HG03520 (cell line): ENCODE data around the gene BTK.
A peak's percentile ranks its signal among the peaks of the same experiment; 100 is the strongest.

Experiments
- ATAC-seq: cut with Tn5 transposase; IDR thresholded peaks from one replicate; pipeline ENCODE4 v1.9.1; 2021; ENCODE audit warnings: mild to moderate bottlenecking, moderate library complexity; ENCODE audit not compliant: unreplicated experiment

Gene BTK

GRCh38 chrX:101394372-101394771 is 8.4 kb upstream of the BTK start:
- no peak for ATAC-seq

GRCh38 chrX:101393530-101394305 is 7.7 kb upstream of the BTK start:
- no peak for ATAC-seq

DNA sequence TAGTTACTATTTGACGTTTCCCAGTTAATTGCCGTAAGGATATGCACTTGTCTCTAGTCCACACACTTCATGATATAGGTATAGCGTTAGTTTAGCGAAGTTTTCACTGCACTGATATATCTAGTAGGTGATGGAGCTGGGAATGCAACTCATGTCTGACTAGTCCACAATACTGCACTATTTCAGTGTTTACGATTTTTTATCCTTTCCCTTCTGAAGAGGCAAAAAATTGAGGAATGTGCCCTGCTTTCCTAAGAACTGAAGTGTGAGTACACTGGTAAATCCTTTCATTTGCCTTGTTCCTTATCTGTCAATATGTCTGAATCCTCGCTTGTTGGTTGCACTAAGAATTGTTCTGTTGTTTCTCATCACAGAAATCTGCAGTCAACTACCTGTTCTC is 5.8 kb upstream of the BTK start:
- ATAC-seq = no peak

- ATAC-seq = peak; percentile 67
These were observed 4.9 kb upstream of the BTK start, which contains the start of gene RPL36A for GRCh38 chrX:101390664-101391525. Gene RPL36A, plus strand, starts transcription at chrX:101391011. Its CDS starts 33 bp downstream, at chrX:101391044.

- no peak for ATAC-seq
These were observed 2.6 kb upstream of the BTK start for GRCh38 chrX:101388604-101389003.

DNA sequence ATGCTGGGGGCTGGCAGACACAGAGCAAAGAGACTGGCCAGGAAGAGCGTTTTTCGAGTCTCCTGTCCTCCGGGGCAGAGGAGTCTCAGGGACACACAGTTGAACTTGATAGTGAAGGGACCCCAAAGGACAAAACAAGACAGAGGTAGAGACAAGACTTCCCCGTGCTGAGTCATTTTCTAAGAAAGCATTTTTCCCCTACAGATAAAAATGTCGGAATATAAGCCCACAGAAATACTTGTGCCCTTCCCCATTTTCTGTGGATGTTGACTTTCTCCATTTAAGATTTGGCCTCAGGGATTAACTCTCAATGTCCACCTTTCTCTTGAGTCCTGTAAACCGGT is 523 bp upstream of the BTK start:
- ATAC-seq = no peak

DNA sequence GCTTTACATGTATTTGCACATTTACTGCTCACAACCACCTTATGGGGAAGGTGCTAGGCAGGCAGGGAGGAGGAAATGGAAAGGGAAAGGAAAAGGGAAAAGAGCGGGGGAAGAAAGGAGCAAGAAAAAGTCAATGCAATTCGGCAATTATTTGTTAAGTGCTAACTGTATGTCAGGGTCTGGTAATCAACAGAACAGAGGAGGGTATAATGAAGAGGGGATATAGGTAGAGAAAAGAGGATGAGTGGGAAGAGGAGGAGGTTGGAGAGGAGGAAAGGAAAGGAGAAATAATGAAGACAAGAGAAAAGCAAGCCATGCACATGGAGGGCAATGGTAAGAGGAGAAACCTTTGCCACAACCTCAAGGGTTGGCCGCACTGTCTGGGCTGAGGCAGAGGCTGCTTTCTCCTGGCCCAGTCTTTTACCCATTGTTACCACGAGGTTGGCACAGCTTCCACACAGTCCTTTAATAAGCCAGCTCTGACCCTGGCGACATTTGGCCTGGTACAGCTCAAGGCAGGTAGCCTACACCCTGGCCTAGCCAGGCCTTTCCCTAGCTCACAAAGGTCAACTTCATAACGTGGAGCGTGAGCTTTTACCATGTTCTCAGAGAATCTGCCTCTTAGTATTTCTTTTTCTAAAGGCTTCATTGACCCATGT is 836 bp downstream of the BTK start:
- no peak for ATAC-seq

- ATAC-seq = peak; percentile 57
These were observed 2.2 kb downstream of the BTK start for GRCh38 chrX:101383679-101384205.

GRCh38 chrX:101377547-101377946 is 8.4 kb downstream of the BTK start:
- ATAC-seq = no peak

DNA sequence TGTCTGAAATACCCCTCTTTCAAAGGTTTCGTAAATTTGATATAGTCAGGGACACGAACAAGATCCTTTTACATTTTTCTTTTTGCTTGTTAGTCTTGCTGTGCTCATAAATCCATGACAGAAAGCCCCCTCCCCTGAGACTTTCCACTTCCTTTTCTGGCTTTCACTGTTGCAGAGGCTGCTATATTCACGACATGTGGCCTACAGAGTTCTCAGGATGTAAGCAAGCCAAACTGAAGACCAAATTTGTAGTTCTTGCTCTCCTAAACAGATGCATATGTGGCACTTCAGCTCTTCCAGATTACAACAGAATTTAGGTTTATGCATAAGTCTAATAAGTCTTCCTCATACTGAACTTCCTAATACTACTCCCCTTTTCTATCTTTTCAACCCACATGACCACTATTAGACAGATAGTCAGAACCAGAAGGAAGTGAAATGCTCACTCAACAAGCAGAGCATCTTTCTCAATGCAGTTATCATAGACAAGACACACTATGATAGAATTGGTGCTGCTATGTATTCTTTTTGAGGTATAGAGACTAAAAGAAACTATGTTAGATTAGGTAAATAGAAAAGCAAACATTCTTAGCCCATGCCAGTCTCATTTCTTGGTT is 15.0 kb downstream of the BTK start:
- ATAC-seq = peak; percentile 69

DNA sequence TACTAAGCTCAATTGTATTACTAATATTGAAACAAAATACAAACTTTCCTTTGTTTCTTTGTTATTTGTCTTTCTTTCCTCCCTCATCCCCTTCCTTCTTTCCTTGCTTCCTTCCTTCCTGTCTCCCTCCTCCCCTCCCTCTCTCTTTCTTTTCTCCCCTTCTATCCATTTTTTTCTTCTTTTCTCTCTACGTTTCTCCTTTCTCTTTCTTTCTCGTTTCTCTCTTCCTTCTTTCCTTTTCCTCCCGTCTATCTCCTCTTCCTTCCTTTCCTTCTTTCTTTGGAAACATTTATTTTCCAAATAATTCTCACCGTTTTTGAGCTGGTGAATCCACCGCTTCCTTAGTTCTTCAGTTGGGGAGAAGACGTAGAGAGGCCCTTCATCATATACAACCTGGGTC is 16.3 kb downstream of the BTK start:
- no peak for ATAC-seq

- ATAC-seq = no peak
These were observed 17.2 kb downstream of the BTK start for GRCh38 chrX:101368800-101369199.

DNA sequence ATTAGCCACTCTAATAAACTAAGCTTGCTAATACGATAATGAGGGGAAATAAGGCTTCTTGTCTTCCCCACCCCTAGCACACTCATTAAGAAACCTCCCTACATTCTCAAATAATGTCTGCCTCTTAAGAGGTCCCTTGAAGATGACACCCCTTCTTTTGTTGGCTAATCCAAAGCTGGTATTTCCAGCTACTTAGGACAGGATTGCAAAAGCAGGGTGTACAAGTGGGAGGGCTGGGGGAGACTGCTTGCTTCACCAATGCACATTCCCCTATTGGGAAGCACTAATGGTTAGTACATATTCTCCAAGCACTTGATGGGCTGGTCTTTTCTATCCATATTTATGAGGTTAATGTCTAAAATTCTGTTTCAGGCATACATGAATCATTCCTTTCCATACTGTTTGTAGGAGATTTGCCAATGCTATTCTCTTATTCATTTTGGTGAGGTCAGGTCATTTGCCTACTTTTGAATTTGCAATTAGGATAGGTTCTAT is 20.6 kb downstream of the BTK start:
- ATAC-seq = no peak

GRCh38 chrX:101362757-101363156 is 23.2 kb downstream of the BTK start:
- no peak for ATAC-seq

- no peak for ATAC-seq
These were observed 23.9 kb downstream of the BTK start for GRCh38 chrX:101362116-101362515.

GRCh38 chrX:101360390-101360789 is 25.6 kb downstream of the BTK start:
- no peak for ATAC-seq

DNA sequence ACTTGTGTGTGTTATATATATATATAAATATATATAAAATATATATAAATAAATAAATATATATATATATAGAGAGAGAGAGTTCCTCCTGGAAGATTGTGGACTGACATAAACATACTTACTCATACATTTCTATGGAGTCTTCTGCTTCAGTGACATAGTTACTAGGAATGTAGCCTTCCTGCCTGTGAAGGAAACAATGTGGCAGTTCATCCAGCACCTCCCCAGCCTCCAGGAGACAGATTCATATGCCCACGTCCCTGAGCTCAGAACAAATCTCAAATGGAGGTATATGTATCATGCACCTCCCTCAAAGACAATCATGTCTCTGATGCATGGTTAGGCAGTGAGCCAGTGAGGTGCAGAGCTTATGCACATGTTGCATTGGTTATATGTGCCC is 26.0 kb downstream of the BTK start:
- no peak for ATAC-seq

- ATAC-seq = no peak
These were observed 28.7 kb downstream of the BTK start for GRCh38 chrX:101357166-101357795.

GRCh38 chrX:101349193-101349562 is 36.8 kb downstream of the BTK start:
- no peak for ATAC-seq

- peak; percentile 92 for ATAC-seq
These were observed 37.4 kb downstream of the BTK start, which contains the start of gene TIMM8A for GRCh38 chrX:101348452-101349192. Gene TIMM8A, minus strand, starts transcription at chrX:101348742. Its CDS starts 78 bp downstream, at chrX:101348664.
